ENCODE data around the gene CPXM2.

CPXM2 gene

DNA sequence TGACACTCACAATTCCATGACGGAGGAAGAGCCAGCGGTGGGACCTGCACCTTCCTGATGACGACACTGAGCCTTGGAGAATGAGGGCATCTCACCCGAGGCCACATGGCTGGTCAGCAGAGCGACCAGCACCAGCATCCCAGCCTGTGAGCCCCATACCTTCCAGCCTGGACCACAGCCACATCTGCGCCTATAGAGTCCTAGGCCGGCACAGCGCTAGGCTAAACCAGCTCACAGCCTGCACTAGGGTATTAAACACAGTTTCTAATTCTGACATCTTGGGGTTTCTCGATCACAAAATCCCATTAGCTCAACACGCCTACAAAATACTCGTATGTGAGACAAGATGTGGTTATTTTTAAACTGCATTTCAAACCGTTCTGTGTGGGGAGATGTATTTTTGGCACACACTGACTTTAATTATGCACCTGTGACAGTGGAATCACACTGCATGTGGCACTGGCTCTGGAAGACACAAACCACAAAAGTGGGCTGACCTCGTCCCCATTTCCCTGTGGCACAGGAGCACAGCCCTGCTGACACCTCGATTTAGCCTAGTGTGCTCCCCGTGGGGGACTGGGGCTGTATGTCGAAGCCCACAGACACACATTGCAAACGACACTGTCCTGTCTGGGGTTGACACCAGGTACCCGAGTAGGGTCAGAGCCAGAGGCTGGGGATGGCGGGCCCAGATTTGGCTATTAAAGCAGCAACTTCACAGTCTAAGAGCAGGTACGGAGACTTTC lies 32.5 kb downstream of the CPXM2 start:
- ATAC-seq (replicated peaks), result no peak
- peaks cover 9 to 18% of the 10 kb centered on the region in 2 donors for H3K27me3 Mint-ChIP-seq
- no peaks in the 10 kb centered on the region for H3K36me3 Mint-ChIP-seq
- H3K4me1 Mint-ChIP-seq, result no peaks in the 10 kb centered on the region
- H3K9me3 Mint-ChIP-seq, result no peaks in the 10 kb centered on the region
- DNase-seq, result no peak
- H3K4me3 Mint-ChIP-seq, result no peak overlapping the region
- H3K27ac Mint-ChIP-seq, result no peak overlapping the region

DNA sequence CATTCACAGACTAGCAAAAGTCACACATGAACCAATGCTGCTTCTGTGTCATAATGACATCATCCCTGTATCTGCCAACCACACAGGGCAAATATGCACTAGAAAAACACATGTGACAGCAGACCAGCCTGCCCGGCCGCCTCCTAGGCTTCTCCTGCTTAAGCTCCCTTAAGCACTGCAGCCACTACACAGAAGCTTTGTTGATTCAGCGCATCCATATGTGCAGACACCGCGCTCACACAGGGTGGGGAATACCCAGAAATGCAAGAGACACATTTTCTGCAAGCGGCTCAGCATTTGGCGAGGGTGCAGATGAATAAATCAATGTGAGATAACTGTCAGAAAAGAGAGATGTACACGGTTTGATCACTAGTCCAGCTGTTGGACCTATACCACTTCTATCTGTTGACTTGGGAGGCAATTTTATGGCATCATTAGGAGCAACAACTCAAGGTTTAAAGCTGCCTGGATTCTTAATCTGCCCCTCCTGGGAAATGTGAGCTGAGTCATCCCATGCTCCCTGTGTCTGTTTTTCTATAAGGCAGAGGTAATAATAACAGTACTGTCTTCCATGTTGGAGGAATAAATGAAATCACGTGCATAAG lies 33.4 kb downstream of the CPXM2 start:
- no peaks in the 10 kb centered on the region for H3K9me3 Mint-ChIP-seq
- DNase-seq (no peak), ATAC-seq (replicated peaks) (no peak)
- peaks cover 13 to 14% of the 10 kb centered on the region in 2 donors for H3K27me3 Mint-ChIP-seq
- no peak overlapping the region for H3K27ac Mint-ChIP-seq
- H3K4me3 Mint-ChIP-seq, result no peak overlapping the region
- no peaks in the 10 kb centered on the region for H3K4me1 Mint-ChIP-seq
- no peaks in the 10 kb centered on the region for H3K36me3 Mint-ChIP-seq

DNA sequence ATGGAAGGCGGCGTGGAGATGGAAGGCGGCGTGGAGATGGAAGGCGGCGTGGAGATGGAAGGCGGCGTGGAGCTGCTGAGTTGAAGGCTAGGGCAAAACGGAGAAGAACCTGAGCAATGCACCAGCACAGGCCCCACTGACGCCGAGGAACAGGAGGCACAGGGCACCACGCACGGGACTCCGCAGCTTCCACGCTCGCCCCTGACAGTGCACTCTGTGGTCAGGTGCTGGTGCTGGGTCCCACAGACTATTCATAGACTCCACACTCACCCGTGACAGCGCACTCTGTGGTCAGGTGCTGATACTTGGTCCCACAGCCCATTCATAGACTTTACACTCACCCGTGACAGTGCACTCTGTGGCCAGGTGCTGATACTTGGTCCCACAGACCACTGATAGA lies 34.0 kb downstream of the CPXM2 start:
- Mint-ChIP-seq H3K27me3 (peaks cover 13 to 19% of the 10 kb centered on the region in 2 donors), H3K9me3 (no peaks in the 10 kb centered on the region), H3K4me3 (no peak overlapping the region), H3K4me1 (no peaks in the 10 kb centered on the region), H3K27ac (no peak overlapping the region), H3K36me3 (no peaks in the 10 kb centered on the region)
- no peak for ATAC-seq (replicated peaks)
- DNase-seq, result no peak

DNA sequence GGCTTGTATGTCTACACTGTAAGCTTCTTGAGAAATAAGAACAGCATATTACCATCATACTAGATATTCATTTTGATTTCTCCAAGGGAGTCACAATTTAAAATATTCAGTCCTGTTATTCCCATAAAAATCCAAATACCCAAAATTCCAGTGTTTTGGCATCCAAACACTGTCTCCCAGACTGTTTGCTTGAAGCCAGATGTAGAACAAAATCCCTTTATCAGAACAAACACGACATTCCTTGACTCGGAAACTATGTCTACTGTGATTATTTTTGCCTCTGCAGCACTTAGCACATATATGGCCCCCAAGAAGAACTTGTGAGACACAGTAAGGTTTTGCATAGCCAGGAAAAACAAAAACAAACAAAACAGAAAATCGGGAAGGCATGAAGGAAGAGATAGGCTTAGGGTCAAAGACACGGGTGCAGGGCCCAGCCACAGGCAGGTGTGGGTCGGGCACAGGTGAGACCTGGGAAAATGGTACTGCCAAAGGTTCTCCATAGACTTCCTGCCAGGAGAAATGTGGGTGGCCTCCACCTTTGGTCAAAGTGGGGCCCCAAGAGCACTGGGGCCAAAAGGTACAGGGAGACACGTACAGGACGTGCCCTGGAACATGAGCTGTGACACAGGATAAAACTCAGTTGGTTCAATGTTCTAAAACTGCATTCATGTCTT lies 36.5 kb downstream of the CPXM2 start:
- Mint-ChIP-seq H3K4me1 (no peaks in the 10 kb centered on the region), H3K36me3 (no peaks in the 10 kb centered on the region), H3K27me3 (peaks cover 12 to 21% of the 10 kb centered on the region in 2 donors), H3K9me3 (peaks cover 0 to 2% of the 10 kb centered on the region in 2 donors), H3K4me3 (no peak overlapping the region), H3K27ac (no peak overlapping the region)
- DNase-seq (no peak), ATAC-seq (replicated peaks) (no peak)

DNA sequence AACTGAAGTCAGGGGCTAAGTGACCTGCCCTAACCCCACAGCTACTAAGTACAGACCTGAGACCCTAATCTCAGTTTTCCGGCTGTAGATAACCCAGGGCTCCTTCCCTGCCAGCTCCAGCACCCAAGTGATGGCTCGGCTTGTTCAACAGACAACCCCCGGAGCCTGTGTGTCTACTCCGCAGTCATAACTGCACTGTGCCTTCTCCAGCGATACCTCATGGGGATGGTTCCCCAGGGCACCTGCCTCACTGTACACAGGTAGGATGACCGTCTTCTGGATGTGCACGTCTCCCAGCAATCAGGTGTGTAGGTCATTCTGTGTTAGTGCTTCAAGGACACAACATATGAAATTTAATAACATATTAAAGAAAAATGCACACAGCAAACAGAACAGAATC lies 37.1 kb downstream of the CPXM2 start:
- DNase-seq (no peak), ATAC-seq (replicated peaks) (no peak)
- Mint-ChIP-seq H3K27ac (no peak overlapping the region), H3K4me3 (no peak overlapping the region), H3K36me3 (no peaks in the 10 kb centered on the region), H3K4me1 (no peaks in the 10 kb centered on the region), H3K9me3 (peaks cover 0 to 2% of the 10 kb centered on the region in 2 donors), H3K27me3 (peaks cover 12 to 21% of the 10 kb centered on the region in 2 donors)

DNA sequence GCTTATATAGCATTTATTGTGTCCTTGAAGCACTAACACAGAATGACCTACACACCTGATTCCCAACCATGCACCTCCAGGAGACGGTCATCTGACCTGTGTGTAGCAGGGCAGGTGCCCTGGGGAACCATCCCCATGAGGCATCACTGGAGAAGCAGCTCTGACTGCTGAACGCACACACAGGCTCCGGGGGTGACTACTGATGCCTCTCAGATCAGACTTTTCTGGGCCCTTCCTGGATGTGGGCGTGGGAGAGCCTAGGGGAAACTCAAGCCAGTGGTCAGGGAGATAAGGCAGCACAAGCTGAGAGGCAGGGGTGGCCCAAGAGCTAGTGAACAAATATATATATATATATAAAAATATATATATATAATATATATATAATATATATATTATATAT lies 37.6 kb downstream of the CPXM2 start:
- Mint-ChIP-seq H3K9me3 (peaks cover 0 to 2% of the 10 kb centered on the region in 2 donors), H3K4me1 (no peaks in the 10 kb centered on the region), H3K36me3 (no peaks in the 10 kb centered on the region), H3K4me3 (no peak overlapping the region), H3K27ac (no peak overlapping the region), H3K27me3 (peaks cover 12 to 21% of the 10 kb centered on the region in 2 donors)
- no peak for DNase-seq
- no peak for ATAC-seq (replicated peaks)

DNA sequence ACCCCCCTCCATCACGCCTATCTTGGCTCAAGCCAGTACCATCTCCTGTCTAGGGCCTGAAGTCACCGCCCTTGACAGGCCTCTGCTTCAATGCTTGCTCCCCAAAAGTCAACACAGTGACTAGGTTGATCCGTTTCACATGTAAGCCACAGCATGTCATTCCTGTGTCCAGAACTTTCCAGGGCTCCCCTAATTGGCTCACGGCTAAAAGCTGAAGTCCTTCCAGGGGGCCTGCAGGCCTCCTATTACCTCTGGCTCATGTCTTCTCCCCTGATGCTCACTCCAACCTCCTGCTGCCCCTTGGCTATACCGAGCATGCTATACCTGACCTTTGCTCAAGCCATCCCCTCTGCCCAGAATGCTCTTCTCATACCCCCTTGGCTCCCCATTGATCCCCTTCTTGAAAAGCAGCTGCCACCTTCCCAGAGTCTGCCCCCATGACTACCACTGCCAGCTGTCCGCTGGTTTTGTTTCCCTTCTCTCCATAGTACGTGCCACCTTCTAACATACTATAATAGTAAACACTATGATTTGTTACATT lies 39.1 kb downstream of the CPXM2 start:
- H3K9me3 Mint-ChIP-seq, result peaks cover 0 to 2% of the 10 kb centered on the region in 2 donors
- DNase-seq (no peak), ATAC-seq (replicated peaks) (no peak)
- peaks cover 19 to 21% of the 10 kb centered on the region in 2 donors for H3K27me3 Mint-ChIP-seq
- no peaks in the 10 kb centered on the region for H3K4me1 Mint-ChIP-seq
- no peak overlapping the region for H3K4me3 Mint-ChIP-seq
- no peaks in the 10 kb centered on the region for H3K36me3 Mint-ChIP-seq
- no peak overlapping the region for H3K27ac Mint-ChIP-seq

DNA sequence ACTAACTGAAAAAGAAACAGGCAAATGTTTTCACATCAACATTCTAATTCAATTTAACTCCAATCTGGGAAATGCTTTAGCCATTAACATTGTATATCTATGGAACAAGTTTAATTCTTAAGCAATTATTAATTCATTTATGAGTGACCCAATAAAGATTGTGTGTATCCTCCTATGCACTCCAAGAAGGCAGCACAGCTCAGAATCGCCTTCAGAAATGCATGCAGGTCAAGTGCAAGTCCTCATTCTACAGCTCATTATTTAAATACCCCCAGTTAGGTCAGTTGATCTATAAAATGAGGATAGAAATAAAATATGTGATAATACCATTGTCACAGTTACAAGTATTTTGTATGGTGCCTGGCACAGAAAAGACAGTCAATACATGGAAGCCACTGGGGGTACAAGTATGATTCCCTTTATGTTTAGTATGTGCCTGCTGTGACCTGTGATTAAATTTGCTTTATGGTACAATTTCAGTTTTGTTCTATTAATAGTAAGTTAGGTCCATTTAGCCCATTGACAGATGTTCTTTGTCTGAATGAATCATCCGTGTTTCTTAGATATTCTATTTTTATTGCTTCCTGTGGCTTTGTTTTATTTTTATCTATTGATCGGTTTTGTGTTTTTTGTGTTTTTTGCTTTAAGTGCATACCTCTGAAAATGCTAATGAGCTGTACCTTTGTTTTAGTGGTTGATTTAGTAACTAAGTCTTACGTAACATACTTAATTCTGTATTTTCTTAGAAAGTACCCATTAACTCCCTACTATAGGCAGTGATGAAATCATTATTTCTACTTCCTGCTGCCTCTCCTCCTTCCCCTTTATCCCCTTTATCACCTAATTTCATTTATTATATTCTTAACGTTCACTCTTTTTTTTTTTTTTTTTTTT lies 42.8 kb downstream of the CPXM2 start:
- no peak overlapping the region for H3K4me3 Mint-ChIP-seq
- ATAC-seq (replicated peaks), result no peak
- no peaks in the 10 kb centered on the region for H3K4me1 Mint-ChIP-seq
- H3K27ac Mint-ChIP-seq, result no peak overlapping the region
- H3K9me3 Mint-ChIP-seq, result peaks cover 11 to 12% of the 10 kb centered on the region in 2 donors
- no peak for DNase-seq
- H3K27me3 Mint-ChIP-seq, result peaks cover 32 to 41% of the 10 kb centered on the region in 2 donors
- H3K36me3 Mint-ChIP-seq, result peaks cover 0 to 2% of the 10 kb centered on the region in 2 donors

DNA sequence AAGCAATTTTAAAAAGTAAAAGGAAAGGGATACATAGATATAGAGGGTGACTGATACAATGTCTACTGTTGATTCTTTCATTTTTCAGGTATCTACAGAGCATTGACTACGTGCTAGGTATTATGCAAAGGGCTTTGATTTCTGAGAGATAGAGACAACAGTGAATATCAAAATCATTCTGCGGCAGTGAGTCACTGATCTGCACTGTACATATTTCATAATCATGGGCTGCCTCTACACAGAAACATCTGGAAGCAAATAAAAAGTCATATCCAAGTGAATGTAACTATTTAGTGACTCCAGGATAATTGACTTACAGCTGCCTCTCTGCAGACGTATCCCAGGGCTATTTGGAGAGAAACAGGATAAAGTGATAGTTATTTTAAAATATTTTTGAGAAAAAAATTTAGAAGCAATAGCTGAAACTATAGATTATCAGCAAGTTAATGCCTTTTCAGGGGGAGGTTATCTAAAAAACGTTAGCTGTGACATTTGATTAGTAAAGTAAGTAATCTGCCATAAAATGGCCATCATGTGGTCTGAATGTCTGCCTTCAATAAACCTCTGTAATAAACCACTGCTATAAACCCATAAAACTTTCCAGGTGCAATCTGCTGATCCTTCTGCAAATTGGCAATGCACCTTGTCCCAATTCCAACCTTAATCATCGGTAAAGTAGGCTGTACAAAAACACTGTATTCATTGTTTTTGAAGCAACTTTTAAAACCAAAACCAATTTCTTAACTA lies 43.7 kb downstream of the CPXM2 start:
- ATAC-seq (replicated peaks) (no peak), DNase-seq (no peak)
- peaks cover 11 to 12% of the 10 kb centered on the region in 2 donors for H3K9me3 Mint-ChIP-seq
- peaks cover 0 to 2% of the 10 kb centered on the region in 2 donors for H3K36me3 Mint-ChIP-seq
- no peak overlapping the region for H3K4me3 Mint-ChIP-seq
- H3K27me3 Mint-ChIP-seq, result peaks cover 27 to 41% of the 10 kb centered on the region in 2 donors
- H3K27ac Mint-ChIP-seq, result no peak overlapping the region
- H3K4me1 Mint-ChIP-seq, result no peaks in the 10 kb centered on the region

DNA sequence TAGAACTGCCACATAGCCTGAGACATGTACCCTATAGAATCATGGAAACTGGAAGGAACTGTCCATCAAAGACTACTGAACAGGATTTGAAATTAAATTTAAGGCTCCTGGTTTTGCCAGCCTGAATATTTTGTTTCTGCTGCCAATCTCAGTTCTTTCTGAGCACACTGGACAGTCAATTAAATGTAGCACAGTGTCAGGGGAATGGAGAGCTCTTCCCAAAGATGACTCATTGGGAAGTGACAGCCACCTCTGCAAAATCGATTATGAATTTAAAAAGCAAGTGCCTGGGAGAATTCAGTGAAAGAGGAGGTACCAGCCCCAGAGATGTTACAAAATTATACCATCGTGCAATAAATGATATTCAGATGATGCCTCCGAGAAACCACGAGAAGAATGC lies 47.8 kb downstream of the CPXM2 start:
- DNase-seq, result no peak
- no peak overlapping the region for H3K4me3 Mint-ChIP-seq
- no peak for ATAC-seq (replicated peaks)
- peaks cover 0 to 2% of the 10 kb centered on the region in 2 donors for H3K36me3 Mint-ChIP-seq
- H3K27ac Mint-ChIP-seq, result no peak overlapping the region
- no peaks in the 10 kb centered on the region for H3K4me1 Mint-ChIP-seq
- peaks cover 9 to 12% of the 10 kb centered on the region in 2 donors for H3K9me3 Mint-ChIP-seq
- peaks cover 26 to 48% of the 10 kb centered on the region in 2 donors for H3K27me3 Mint-ChIP-seq

DNA sequence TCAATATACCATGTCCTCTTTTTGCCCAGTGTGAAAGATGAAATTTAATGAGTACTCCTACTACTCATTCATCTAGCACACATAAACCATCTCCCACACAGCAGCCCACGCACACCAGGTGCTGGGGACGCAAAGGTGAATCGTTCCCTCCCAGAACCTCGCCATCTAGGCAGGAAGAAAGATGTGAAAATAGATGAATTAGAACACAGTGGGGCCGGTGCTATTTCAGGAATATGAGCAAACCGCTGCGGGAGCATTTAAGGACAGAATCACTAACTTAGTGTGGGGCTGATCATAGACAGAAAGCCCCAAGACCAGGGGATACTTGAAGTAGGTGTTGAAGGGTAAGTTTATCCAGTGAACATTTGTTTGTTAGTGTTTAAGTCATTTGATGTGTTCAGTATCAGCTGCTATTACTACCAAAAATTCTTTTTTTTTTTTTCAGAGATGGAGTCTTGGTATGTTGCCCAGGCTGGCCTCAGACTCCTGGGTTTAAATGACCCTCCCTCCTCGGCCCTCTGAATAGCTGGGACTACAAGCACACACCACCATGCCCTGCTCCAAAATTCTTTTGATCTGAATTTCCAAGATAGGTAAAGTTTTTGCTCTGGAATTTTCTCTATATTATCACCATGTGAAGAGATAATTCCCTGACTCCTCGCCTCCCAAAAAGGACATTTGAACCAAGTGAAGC lies 48.8 kb downstream of the CPXM2 start:
- Mint-ChIP-seq H3K4me3 (no peak overlapping the region), H3K36me3 (peaks cover 0 to 2% of the 10 kb centered on the region in 2 donors), H3K27me3 (peaks cover 26 to 44% of the 10 kb centered on the region in 2 donors), H3K4me1 (no peaks in the 10 kb centered on the region), H3K27ac (peak overlapping the region; percentile 59), H3K9me3 (peaks cover 10 to 12% of the 10 kb centered on the region in 2 donors)
- DNase-seq, result no peak
- ATAC-seq (replicated peaks), result no peak

DNA sequence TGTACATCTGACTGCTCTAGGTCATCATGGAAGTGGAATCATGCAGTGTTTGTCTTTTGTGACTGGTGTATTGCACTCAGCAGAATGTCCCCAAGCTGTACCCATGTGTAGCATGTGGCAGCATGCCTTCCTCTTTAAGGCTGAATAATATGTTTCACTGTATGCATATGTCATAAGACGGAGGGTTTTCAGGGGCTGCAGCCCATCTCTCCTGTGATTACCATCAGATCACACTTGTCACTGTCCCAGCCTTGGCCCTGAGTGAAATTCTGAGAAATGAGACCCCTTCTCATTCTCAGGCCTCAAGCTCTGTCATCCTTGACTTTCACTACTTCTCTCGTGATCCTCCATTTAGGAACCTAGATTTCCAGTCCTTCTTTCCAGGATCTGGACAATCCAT lies 50.0 kb downstream of the CPXM2 start:
- no peak overlapping the region for H3K27ac Mint-ChIP-seq

DNA sequence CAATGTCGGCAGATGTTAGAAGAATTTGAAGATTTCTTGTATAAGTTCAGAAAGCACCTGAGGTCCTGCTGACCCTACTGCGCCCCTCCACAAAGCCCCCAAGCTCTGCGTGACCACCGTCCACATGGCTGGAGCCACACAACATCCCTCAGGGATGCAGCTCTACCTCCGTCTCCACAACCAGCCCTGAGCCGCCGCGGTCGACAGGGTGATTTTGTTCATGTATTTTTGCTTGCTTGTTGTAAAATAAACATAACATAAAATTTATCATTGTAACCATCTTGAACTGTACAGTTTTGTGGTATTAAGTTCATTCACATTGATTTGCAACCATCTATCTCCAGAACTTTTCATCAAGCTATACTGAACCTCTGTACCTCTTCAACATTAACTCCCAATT lies 50.5 kb downstream of the CPXM2 start:
- no peak overlapping the region for H3K4me3 Mint-ChIP-seq
- H3K36me3 Mint-ChIP-seq, result peaks cover 0 to 2% of the 10 kb centered on the region in 2 donors
- no peak overlapping the region for H3K27ac Mint-ChIP-seq
- peaks cover 11 to 12% of the 10 kb centered on the region in 2 donors for H3K9me3 Mint-ChIP-seq
- H3K27me3 Mint-ChIP-seq, result peaks cover 33 to 39% of the 10 kb centered on the region in 2 donors
- no peak for ATAC-seq (replicated peaks)
- no peaks in the 10 kb centered on the region for H3K4me1 Mint-ChIP-seq
- no peak for DNase-seq

More for the DNA sequence above, 50.0 kb downstream of the CPXM2 start:
- DNase-seq (no peak), ATAC-seq (replicated peaks) (no peak)
- no peaks in the 10 kb centered on the region for H3K4me1 Mint-ChIP-seq
- H3K4me3 Mint-ChIP-seq, result no peak overlapping the region
- peaks cover 29 to 39% of the 10 kb centered on the region in 2 donors for H3K27me3 Mint-ChIP-seq
- H3K36me3 Mint-ChIP-seq, result peaks cover 0 to 2% of the 10 kb centered on the region in 2 donors
- H3K9me3 Mint-ChIP-seq, result peaks cover 11 to 12% of the 10 kb centered on the region in 2 donors
